H9 (cell line): ENCODE results near the gene PAFAH1B1. TPM values are rescaled to one million over a fixed set of nuclear protein-coding genes. Genes with fewer than 3 reads are reported as not detected.

ENCODE experiments used
- DNase-seq: peaks from one replicate; pipeline ENCODE4 v3.0.0-alpha.2; 2017
- H2AFZ ChIP-seq: one replicate; pipeline ENCODE4 v1.6.1; 2013; ENCODE audit warnings: mild to moderate bottlenecking, low read length, control low read depth, moderate library complexity
- H2AK5ac ChIP-seq: 2 replicates; pipeline ENCODE4 v1.6.1; 2013; ENCODE audit warnings: low read length, control low read depth, mixed read lengths; ENCODE audit not compliant: insufficient read length
- H2BK120ac ChIP-seq: one replicate; pipeline ENCODE4 v1.6.1; 2013; ENCODE audit warnings: low read depth, mild to moderate bottlenecking, low read length, control low read depth, inconsistent platforms; ENCODE audit not compliant: poor library complexity, severe bottlenecking
- H2BK12ac ChIP-seq: 2 replicates; pipeline ENCODE4 v1.6.1; 2013; ENCODE audit warnings: low read length, control low read depth, mixed read lengths, low read depth; ENCODE audit not compliant: insufficient read length
- H2BK15ac ChIP-seq: 2 replicates; pipeline ENCODE4 v1.6.1; 2013; ENCODE audit warnings: low read depth, low read length, control low read depth
- H2BK20ac ChIP-seq: one replicate; pipeline ENCODE4 v1.6.1; 2013; ENCODE audit warnings: low read depth, mild to moderate bottlenecking, low read length, control low read depth, inconsistent platforms; ENCODE audit not compliant: poor library complexity, severe bottlenecking
- H2BK5ac ChIP-seq: 2 replicates; pipeline ENCODE4 v1.6.1; 2013; ENCODE audit warnings: low read length, control low read depth, mixed read lengths; ENCODE audit not compliant: insufficient read length
- H3K14ac ChIP-seq: 2 replicates; pipeline ENCODE4 v1.6.1; 2013; ENCODE audit warnings: low read length, control low read depth; ENCODE audit not compliant: insufficient read depth
- H3K18ac ChIP-seq: 2 replicates; pipeline ENCODE4 v1.6.1; 2013; ENCODE audit warnings: low read depth, mild to moderate bottlenecking, mixed read lengths, low read length, control low read depth; ENCODE audit not compliant: insufficient read length
- H3K23ac ChIP-seq: 2 replicates; pipeline ENCODE4 v1.6.1; 2013; ENCODE audit warnings: low read length, control low read depth, mixed read lengths, low read depth; ENCODE audit not compliant: insufficient read length
- H3K23me2 ChIP-seq: 2 replicates; pipeline ENCODE4 v1.6.1; 2013; ENCODE audit warnings: low read depth, mild to moderate bottlenecking, mixed read lengths, low read length, control low read depth; ENCODE audit not compliant: insufficient read length, poor library complexity, severe bottlenecking
- H3K27ac ChIP-seq: 2 replicates; pipeline ENCODE4 v1.5.1; 2013; ENCODE audit warnings: low read length, control low read depth, mixed read lengths, low read depth; ENCODE audit not compliant: insufficient read length
- H3K27me3 ChIP-seq: 2 replicates; pipeline ENCODE4 v1.6.1; 2013; ENCODE audit warnings: low read length, control low read depth, inconsistent platforms; ENCODE audit not compliant: insufficient read depth
- H3K4ac ChIP-seq: 2 replicates; pipeline ENCODE4 v1.6.1; 2013; ENCODE audit warnings: low read depth, mild to moderate bottlenecking, control low read depth, inconsistent platforms, low read length, moderate library complexity
- H3K4me1 ChIP-seq: 2 replicates; pipeline ENCODE4 v1.6.1; 2013; ENCODE audit warnings: low read length, control low read depth, inconsistent platforms; ENCODE audit not compliant: insufficient read depth
- H3K4me2 ChIP-seq: 2 replicates; pipeline ENCODE4 v1.6.1; 2013; ENCODE audit warnings: low read length, control low read depth, mixed read lengths; ENCODE audit not compliant: insufficient read length, insufficient read depth
- H3K56ac ChIP-seq: 2 replicates; pipeline ENCODE4 v1.6.1; 2013; ENCODE audit warnings: low read depth, mild to moderate bottlenecking, mixed read lengths, low read length, control low read depth; ENCODE audit not compliant: insufficient read length
- H3K79me1 ChIP-seq: 2 replicates; pipeline ENCODE4 v1.6.1; 2013; ENCODE audit warnings: low read depth, mild to moderate bottlenecking, moderate library complexity, low read length, control low read depth, inconsistent platforms; ENCODE audit not compliant: insufficient read depth, poor library complexity, severe bottlenecking
- H3K79me2 ChIP-seq: 2 replicates; pipeline ENCODE4 v1.6.1; 2013; ENCODE audit warnings: low read length, control low read depth, inconsistent platforms; ENCODE audit not compliant: insufficient read depth
- H3K9ac ChIP-seq: 2 replicates; pipeline ENCODE4 v1.6.1; 2013; ENCODE audit warnings: low read length, control low read depth, mixed read lengths; ENCODE audit not compliant: insufficient read length; ENCODE audit errors: extremely low read depth
- H3K9me3 ChIP-seq: one replicate; pipeline ENCODE4 v1.6.1; 2013; ENCODE audit warnings: low read depth, low read length, inconsistent platforms; ENCODE audit not compliant: control insufficient read depth
- H3T11ph ChIP-seq: one replicate; pipeline ENCODE4 v1.6.1; 2013; ENCODE audit warnings: mild to moderate bottlenecking, low read length, control low read depth, inconsistent platforms
- H4K20me1 ChIP-seq: one replicate; pipeline ENCODE4 v1.6.1; 2013; ENCODE audit not compliant: control insufficient read depth, insufficient read length, insufficient read depth
- H4K5ac ChIP-seq: 2 replicates; pipeline ENCODE4 v1.6.1; 2013; ENCODE audit warnings: low read depth, mild to moderate bottlenecking, mixed read lengths, low read length, control low read depth; ENCODE audit not compliant: insufficient read length
- H4K8ac ChIP-seq: replicated peaks from 2 replicates; pipeline ENCODE4 v1.6.1; 2013; ENCODE audit warnings: low read length, control low read depth, mixed read lengths, low read depth; ENCODE audit not compliant: insufficient read length
- H4K91ac ChIP-seq: 2 replicates; pipeline ENCODE4 v1.6.1; 2013; ENCODE audit warnings: low read depth, mild to moderate bottlenecking, moderate library complexity, mixed read lengths, low read length, control low read depth; ENCODE audit not compliant: insufficient read length
- H3K27ac Mint-ChIP-seq, 3 experiments: 2 replicates in 2 of 3; 3 replicates in 1 of 3; pipeline ENCODE4 v1.8.0; 2020 to 2021; ENCODE audit warnings: mixed read lengths in 3 of 3, mild to moderate bottlenecking in 1 of 3, moderate library complexity in 1 of 3
- H3K27me3 Mint-ChIP-seq: 2 replicates; pipeline ENCODE4 v1.8.0; 2021; ENCODE audit warnings: low read depth, mild to moderate bottlenecking, moderate library complexity, mixed read lengths
- H3K36me3 Mint-ChIP-seq, 3 experiments: 2 replicates in 2 of 3; 3 replicates in 1 of 3; pipeline ENCODE4 v1.8.0; 2020 to 2021; ENCODE audit warnings: low read depth in 3 of 3, mixed read lengths in 3 of 3; ENCODE audit not compliant: insufficient read depth in 1 of 3
- H3K4me1 Mint-ChIP-seq, 2 experiments: 2 replicates each; pipeline ENCODE4 v1.8.0; 2020; ENCODE audit warnings: mixed read lengths in 2 of 2
- H3K4me3 Mint-ChIP-seq, 2 experiments: 2 replicates in 1 of 2; 3 replicates in 1 of 2; pipeline ENCODE4 v1.8.0; 2020 to 2021; ENCODE audit warnings: mild to moderate bottlenecking in 2 of 2, mixed read lengths in 2 of 2, moderate library complexity in 1 of 2
- H3K9me3 Mint-ChIP-seq, 2 experiments: 2 replicates in 1 of 2; 3 replicates in 1 of 2; pipeline ENCODE4 v1.8.0; 2020; ENCODE audit warnings: mild to moderate bottlenecking in 2 of 2, mixed read lengths in 2 of 2, moderate library complexity in 1 of 2
- CTCF ChIP-seq: fragments of 200-600 bp; sonication (generic); conservative IDR thresholded peaks from 3 replicates; pipeline ENCODE4 v1.8.0; 2021; ENCODE audit warnings: antibody characterized with exemption, mild to moderate bottlenecking
- WGBS: extraction: QIAGEN DNeasy Blood & Tissue Kit; methylation state at CpG from one replicate; pipeline ENCODE4 v1.1.7; 2013; ENCODE audit warnings: missing lambda C conversion rate, low lambda C conversion rate, mixed read lengths; ENCODE audit not compliant: insufficient read length; ENCODE audit errors: extremely low coverage; 5-methylcytosine and 5-hydroxymethylcytosine counted together
- total RNA-seq: library from RNA; stranded (reverse); gene quantifications from 2 replicates; pipeline ENCODE4 v1.2.1, GENCODE V29; 2021

Gene PAFAH1B1
- total RNA-seq, 1 experiment from 2014 or later: 134 TPM

GRCh38 chr17:2655546-2655945 is 62.1 kb downstream of the PAFAH1B1 start:
- Histone ChIP-seq H3K4me2 (no peak overlapping the region), H2AK5ac (no peak overlapping the region), H3K56ac (no peak overlapping the region), H4K8ac (no peak overlapping the region), H3T11ph (no peak overlapping the region), H3K23me2 (no peaks in the 10 kb centered on the region), H2BK120ac (no peak overlapping the region), H3K4me1 (no peaks in the 10 kb centered on the region), H3K79me2 (peaks cover 12% of the 10 kb centered on the region), H3K4ac (no peak overlapping the region), H3K14ac (no peak overlapping the region), H2BK20ac (no peak overlapping the region), H3K9me3 (no peaks in the 10 kb centered on the region), H3K23ac (no peak overlapping the region), H3K79me1 (peaks cover 3% of the 10 kb centered on the region), H2AFZ (no peak overlapping the region), H3K9ac (no peak overlapping the region), H2BK15ac (no peak overlapping the region), H2BK12ac (no peak overlapping the region), H3K27me3 (no peaks in the 10 kb centered on the region), H4K5ac (no peak overlapping the region), H3K27ac (no peak overlapping the region), H4K20me1 (no peaks in the 10 kb centered on the region), H2BK5ac (no peak overlapping the region), H3K18ac (no peak overlapping the region), H4K91ac (no peak overlapping the region)
- no peak for TF ChIP-seq CTCF
- Mint-ChIP-seq H3K9me3 (peaks cover 2 to 5% of the 10 kb centered on the region in 2 experiments; a peak in 2 of 5 replicates), H3K36me3 (peaks cover 21 to 31% (median 24%) of the 10 kb centered on the region in 3 experiments), H3K4me1 (no peaks in the 10 kb centered on the region), H3K4me3 (no peak overlapping the region), H3K27me3 (no peaks in the 10 kb centered on the region), H3K27ac (peak overlapping the region in 1 of 3 experiments; percentile 52; a peak in 1 of 7 replicates)
- WGBS: no CpG with 5 or more reads among the region's 7 CpGs
- DNase-seq: no peak
